Measurements from ENCODE around the gene SIRT6. TPM values are rescaled to one million over a fixed set of nuclear protein-coding genes. Genes with fewer than 3 reads are reported as not detected.

Gene SIRT6
- total RNA-seq, 1 donor from 2014 or later = 46.4 TPM

DNA sequence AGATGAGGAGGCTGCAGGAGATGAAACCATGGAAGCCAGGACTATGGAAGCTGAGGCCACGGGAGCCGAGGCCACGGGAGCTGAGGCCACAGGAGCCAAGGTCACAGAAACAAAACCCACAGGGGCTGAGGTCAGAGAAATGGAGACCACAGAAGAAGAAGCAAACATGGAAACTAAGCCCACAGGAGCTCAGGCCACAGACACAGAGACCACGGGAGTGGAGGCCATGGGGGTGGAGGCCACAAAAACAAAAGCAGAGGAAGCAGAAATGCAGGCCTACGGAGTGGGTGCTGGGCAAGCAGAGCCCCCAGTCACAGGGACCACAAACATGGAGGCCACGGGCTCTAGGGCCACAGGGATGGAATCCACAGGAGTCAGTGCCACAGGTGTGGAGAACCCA, 34.5 kb upstream of the SIRT6 start:
- Mint-ChIP-seq H3K9me3 (no peaks in the 10 kb centered on the region), H3K4me1 (ENCODE audit: low read depth) (peaks cover 6% of the 10 kb centered on the region), H3K27me3 (ENCODE audit: insufficient read depth) (no peaks in the 10 kb centered on the region), H3K4me3 (no peak overlapping the region), H3K36me3 (ENCODE audit: low read depth) (no peaks in the 10 kb centered on the region), H3K27ac (no peak overlapping the region)
- intact Hi-C loops (cut with micrococcal nuclease) = no loop called here
- no peak for DNase-seq (ENCODE audit: low spot score)

DNA sequence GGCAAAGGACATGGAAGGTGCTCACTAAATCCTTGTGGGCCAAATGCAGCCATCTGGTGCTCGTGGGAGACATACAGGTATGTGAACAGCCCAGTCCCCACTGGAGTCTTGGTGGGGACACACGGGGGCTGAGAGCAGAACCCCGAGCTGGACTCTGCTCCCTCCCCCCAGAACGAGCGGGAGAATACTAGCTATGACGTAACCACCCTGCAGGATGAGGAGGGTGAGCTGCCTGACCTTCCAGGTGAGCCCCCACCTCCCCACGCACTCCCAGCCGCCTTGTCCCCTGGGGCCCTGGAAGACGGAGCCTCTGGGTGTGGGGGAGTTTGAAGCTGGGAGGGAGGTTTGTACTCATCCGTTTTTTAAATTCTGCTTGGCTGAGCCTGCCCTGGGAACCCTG, 33.4 kb upstream of the SIRT6 start:
- Mint-ChIP-seq H3K27me3 (ENCODE audit: insufficient read depth) (no peaks in the 10 kb centered on the region), H3K4me3 (no peak overlapping the region), H3K9me3 (no peaks in the 10 kb centered on the region), H3K27ac (no peak overlapping the region), H3K36me3 (ENCODE audit: low read depth) (no peaks in the 10 kb centered on the region), H3K4me1 (ENCODE audit: low read depth) (peaks cover 6% of the 10 kb centered on the region)
- intact Hi-C loops (cut with micrococcal nuclease) = no loop called here
- no peak for DNase-seq (ENCODE audit: low spot score)

DNA sequence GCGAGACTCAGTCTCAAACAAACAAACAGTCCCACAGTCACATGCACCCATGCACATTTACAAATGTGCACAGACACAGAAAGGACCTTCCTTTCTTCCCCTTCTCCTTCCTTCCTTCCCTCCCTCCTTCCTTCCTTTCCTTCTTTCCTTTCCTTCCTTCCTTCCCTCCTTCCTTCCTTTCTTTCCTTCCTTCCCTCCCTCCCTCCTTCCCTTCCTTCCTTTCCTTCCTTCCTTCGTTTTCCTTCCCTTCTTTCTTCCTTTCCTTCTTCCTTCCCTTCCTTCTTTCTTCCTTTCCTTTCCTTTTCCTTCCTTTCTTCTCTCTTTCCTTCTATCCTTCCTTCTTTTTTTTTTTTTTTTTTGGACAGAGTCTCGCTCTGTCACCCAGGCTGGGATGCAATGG, 30.8 kb upstream of the SIRT6 start:
- H3K27ac Mint-ChIP-seq = no peak overlapping the region
- H3K36me3 Mint-ChIP-seq (ENCODE audit: low read depth) = no peaks in the 10 kb centered on the region
- no peaks in the 10 kb centered on the region for H3K27me3 Mint-ChIP-seq (ENCODE audit: insufficient read depth)
- peaks cover 6% of the 10 kb centered on the region for H3K4me1 Mint-ChIP-seq (ENCODE audit: low read depth)
- no peaks in the 10 kb centered on the region for H3K9me3 Mint-ChIP-seq
- intact Hi-C loops (cut with micrococcal nuclease) = no loop called here
- no peak for DNase-seq (ENCODE audit: low spot score)
- H3K4me3 Mint-ChIP-seq = no peak overlapping the region

DNA sequence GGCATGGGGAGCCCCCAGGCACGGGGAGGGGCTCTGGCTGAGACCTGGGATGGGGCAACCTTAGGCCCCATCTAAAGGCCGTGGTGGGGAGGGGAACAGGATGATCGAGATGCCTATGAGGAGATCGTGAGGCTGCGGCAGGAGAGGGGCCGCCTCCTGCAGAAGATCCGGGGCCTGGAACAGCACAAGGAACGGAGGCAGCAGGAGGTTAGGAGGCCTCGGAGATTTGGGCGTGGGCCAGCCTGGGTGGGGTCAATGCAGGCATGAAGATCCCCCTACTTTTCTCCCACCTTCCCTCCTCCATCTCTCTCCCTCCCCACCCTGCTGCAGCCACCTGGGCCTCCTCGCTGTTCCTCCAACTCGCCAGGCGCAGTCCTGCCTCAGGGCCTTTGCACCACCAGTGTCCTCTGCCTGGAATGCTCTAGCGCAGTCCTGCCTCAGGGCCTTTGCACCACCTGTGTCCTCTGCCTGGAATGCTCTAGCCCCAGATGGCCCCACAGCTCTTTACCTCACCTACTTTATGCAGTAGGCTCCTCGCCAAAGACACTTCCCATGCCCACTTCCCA, 27.9 kb upstream of the SIRT6 start:
- peaks cover 6% of the 10 kb centered on the region for H3K4me1 Mint-ChIP-seq (ENCODE audit: low read depth)
- peaks cover 2% of the 10 kb centered on the region for H3K27me3 Mint-ChIP-seq (ENCODE audit: insufficient read depth)
- intact Hi-C loops (cut with micrococcal nuclease) = no loop called here
- no peak for DNase-seq (ENCODE audit: low spot score)
- H3K9me3 Mint-ChIP-seq = no peaks in the 10 kb centered on the region
- H3K4me3 Mint-ChIP-seq = no peak overlapping the region
- H3K27ac Mint-ChIP-seq = no peak overlapping the region
- H3K36me3 Mint-ChIP-seq (ENCODE audit: low read depth) = no peaks in the 10 kb centered on the region

- no peaks in the 10 kb centered on the region for H3K36me3 Mint-ChIP-seq (ENCODE audit: low read depth)
- DNase-seq (ENCODE audit: low spot score) = no peak
- no peaks in the 10 kb centered on the region for H3K9me3 Mint-ChIP-seq
- H3K4me1 Mint-ChIP-seq (ENCODE audit: low read depth) = no peaks in the 10 kb centered on the region
- no peak overlapping the region for H3K27ac Mint-ChIP-seq
- no peak overlapping the region for H3K4me3 Mint-ChIP-seq
- H3K27me3 Mint-ChIP-seq (ENCODE audit: insufficient read depth) = peaks cover 6% of the 10 kb centered on the region
- intact Hi-C loops (cut with micrococcal nuclease) = no loop called here
Measured at GRCh38 chr19:4208385-4209094, 26.2 kb upstream of the SIRT6 start.

DNA sequence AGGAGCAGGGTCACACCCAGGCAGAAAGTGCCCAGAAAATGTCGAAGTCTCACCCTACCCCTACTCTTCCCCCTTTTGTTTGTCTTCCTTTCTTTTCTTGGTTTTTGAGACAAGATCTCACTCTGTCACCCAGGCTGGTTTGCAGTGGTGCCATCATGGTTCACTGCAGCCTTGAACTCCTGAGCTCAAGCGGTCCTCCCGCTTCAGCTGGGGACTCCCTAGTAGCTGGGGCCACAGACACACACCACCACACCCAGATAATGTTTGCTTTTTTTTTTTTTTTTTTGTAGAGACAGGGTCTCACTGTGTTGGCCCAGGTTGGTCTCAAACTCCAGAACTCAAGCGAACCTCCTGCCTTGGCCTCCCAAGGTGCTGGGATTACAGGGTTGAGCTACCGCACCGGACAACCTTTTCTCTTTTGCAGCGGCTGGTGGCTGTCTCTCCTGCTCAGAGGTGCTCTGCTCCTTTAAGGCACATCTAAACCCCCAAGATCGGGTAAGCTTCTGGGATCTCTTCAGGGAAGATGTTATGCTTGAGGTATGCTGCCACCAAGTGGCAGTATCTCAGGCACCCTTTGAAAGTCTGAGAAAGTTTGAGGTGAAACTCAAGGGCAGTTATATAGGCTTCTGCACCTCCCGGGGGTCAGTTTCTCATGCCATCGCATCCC, 24.6 kb upstream of the SIRT6 start:
- intact Hi-C loops (cut with micrococcal nuclease) = no loop called here
- no peaks in the 10 kb centered on the region for H3K4me1 Mint-ChIP-seq (ENCODE audit: low read depth)
- no peaks in the 10 kb centered on the region for H3K9me3 Mint-ChIP-seq
- peaks cover 6% of the 10 kb centered on the region for H3K27me3 Mint-ChIP-seq (ENCODE audit: insufficient read depth)
- no peak overlapping the region for H3K4me3 Mint-ChIP-seq
- H3K36me3 Mint-ChIP-seq (ENCODE audit: low read depth) = no peaks in the 10 kb centered on the region
- no peak overlapping the region for H3K27ac Mint-ChIP-seq
- DNase-seq (ENCODE audit: low spot score) = no peak

DNA sequence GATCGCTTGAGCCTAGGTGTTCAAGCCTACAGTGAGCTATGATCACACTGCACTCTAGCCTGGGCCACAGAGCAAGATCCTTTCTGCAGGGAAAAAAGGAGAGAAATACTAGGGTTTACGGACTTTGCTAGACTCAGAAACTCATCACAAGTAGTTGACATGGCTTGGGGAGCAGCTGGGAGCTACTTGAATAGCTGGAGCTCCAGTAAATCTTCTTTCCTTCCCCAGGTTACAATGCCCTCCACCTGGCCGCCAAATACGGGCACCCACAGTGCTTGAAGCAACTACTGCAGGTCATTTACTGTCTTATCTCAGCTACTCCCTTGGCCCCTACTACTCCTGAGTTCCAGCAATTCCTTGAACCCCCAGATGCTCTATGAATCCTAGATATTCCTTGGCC, 19.4 kb upstream of the SIRT6 start:
- H3K27ac Mint-ChIP-seq = no peak overlapping the region
- H3K4me3 Mint-ChIP-seq = no peak overlapping the region
- intact Hi-C loops (cut with micrococcal nuclease) = no loop called here
- peaks cover 18% of the 10 kb centered on the region for H3K27me3 Mint-ChIP-seq (ENCODE audit: insufficient read depth)
- H3K36me3 Mint-ChIP-seq (ENCODE audit: low read depth) = peaks cover 3% of the 10 kb centered on the region
- peaks cover 6% of the 10 kb centered on the region for H3K4me1 Mint-ChIP-seq (ENCODE audit: low read depth)
- no peak for DNase-seq (ENCODE audit: low spot score)
- H3K9me3 Mint-ChIP-seq = peaks cover 10% of the 10 kb centered on the region

GRCh38 chr19:4200940-4201542, 18.7 kb upstream of the SIRT6 start:
- H3K27me3 Mint-ChIP-seq (ENCODE audit: insufficient read depth) = peaks cover 18% of the 10 kb centered on the region
- H3K4me1 Mint-ChIP-seq (ENCODE audit: low read depth) = peaks cover 6% of the 10 kb centered on the region
- intact Hi-C loops (cut with micrococcal nuclease) = no loop called here

DNA sequence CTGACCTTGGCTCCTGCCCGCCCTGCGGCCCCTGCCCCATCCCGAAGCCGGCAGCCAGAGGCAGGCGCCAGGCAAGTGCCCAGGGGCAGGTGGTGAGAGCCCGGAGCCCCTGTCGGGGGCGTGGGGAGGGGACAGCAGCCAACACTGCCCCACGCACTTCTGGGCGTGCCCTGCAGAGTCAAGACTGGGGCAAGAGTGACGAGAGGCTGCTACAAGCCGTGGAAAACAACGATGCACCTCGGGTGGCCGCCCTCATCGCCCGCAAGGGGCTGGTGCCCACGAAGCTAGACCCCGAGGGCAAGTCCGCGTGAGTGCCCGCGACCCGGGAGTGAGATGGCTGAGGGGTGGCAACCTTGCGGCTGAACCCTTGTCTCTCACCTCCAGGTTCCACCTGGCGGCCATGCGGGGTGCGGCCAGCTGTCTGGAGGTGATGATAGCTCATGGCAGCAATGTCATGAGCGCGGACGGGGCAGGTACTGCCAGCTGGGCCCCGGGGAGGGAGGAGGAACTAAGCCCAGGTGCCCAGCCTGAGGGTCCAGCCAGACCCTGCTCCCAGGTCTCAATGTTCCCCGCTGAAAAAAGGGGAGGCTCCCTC, 17.4 kb upstream of the SIRT6 start:
- intact Hi-C loops (cut with micrococcal nuclease) = no loop called here
- peaks cover 3% of the 10 kb centered on the region for H3K36me3 Mint-ChIP-seq (ENCODE audit: low read depth)

More at GRCh38 chr19:4200940-4201542, 18.7 kb upstream of the SIRT6 start:
- DNase-seq (ENCODE audit: low spot score) = no peak
- peaks cover 10% of the 10 kb centered on the region for H3K9me3 Mint-ChIP-seq
- H3K27ac Mint-ChIP-seq = no peak overlapping the region
- peaks cover 3% of the 10 kb centered on the region for H3K36me3 Mint-ChIP-seq (ENCODE audit: low read depth)
- no peak overlapping the region for H3K4me3 Mint-ChIP-seq

GRCh38 chr19:4198467-4199126, 16.2 kb upstream of the SIRT6 start:
- peaks cover 17% of the 10 kb centered on the region for H3K27me3 Mint-ChIP-seq (ENCODE audit: insufficient read depth)
- no peak overlapping the region for H3K4me3 Mint-ChIP-seq
- H3K9me3 Mint-ChIP-seq = peaks cover 10% of the 10 kb centered on the region
- no peak overlapping the region for H3K27ac Mint-ChIP-seq
- no peak for DNase-seq (ENCODE audit: low spot score)
- peaks cover 6% of the 10 kb centered on the region for H3K4me1 Mint-ChIP-seq (ENCODE audit: low read depth)
- intact Hi-C loops (cut with micrococcal nuclease) = no loop called here
- H3K36me3 Mint-ChIP-seq (ENCODE audit: low read depth) = peaks cover 3% of the 10 kb centered on the region

More for the DNA sequence above, 17.4 kb upstream of the SIRT6 start:
- Mint-ChIP-seq H3K27ac (no peak overlapping the region), H3K4me1 (ENCODE audit: low read depth) (peaks cover 6% of the 10 kb centered on the region), H3K27me3 (ENCODE audit: insufficient read depth) (peaks cover 20% of the 10 kb centered on the region), H3K9me3 (peaks cover 10% of the 10 kb centered on the region), H3K4me3 (no peak overlapping the region)
- no peak for DNase-seq (ENCODE audit: low spot score)

DNA sequence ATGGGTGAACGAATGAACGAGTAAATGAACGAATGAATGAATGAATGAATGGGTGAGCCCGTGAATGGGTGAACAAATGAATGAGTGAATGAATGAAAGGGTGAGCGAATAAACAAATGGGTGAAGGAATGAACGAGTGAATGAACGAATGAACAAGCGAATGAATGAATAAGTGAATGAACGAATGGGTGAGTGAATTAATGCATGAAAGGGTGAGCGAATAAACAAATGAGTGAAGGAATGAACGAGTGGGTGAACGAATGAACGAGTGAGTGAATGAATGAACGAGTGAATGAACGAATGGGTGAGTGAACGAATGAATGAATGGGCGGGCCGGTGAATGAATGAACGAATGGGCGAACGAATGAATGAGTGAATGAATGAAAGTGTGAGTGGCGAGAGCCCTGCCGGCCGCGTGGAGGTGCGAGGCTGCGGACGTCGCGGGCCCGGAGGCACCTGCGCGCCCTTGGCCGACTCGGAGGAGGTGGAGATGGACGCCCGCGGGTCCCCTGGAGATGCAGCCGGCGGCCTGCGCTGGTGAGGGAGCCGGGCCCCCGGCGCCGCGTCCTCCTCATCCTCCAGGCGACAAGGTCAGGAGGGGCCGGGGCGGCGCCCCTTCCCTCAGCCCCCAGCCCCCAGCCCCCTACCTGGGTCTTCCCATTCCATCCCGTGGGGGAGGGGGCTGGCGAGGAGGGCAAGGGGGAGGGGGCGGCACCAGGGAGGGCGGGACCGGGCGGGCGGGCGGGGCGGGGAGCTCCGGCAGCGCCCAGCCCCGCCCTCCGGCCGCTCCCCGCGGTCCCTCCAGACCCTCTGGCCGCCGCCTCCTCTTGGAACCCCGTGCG, 15.5 kb upstream of the SIRT6 start:
- Mint-ChIP-seq H3K4me1 (ENCODE audit: low read depth) (peaks cover 6% of the 10 kb centered on the region), H3K36me3 (ENCODE audit: low read depth) (peaks cover 3% of the 10 kb centered on the region), H3K9me3 (peaks cover 10% of the 10 kb centered on the region), H3K27ac (peak overlapping the region; percentile 55), H3K27me3 (ENCODE audit: insufficient read depth) (peaks cover 17% of the 10 kb centered on the region), H3K4me3 (no peak overlapping the region)
- intact Hi-C loops (cut with micrococcal nuclease) = no loop called here
- no peak for DNase-seq (ENCODE audit: low spot score)

GRCh38 chr19:4197228-4197624, 14.9 kb upstream of the SIRT6 start:
- H3K27me3 Mint-ChIP-seq (ENCODE audit: insufficient read depth) = peaks cover 17% of the 10 kb centered on the region
- H3K27ac Mint-ChIP-seq = peak overlapping the region; percentile 21
- H3K4me3 Mint-ChIP-seq = no peak overlapping the region
- intact Hi-C loops (cut with micrococcal nuclease) = no loop called here
- H3K9me3 Mint-ChIP-seq = peaks cover 10% of the 10 kb centered on the region
- DNase-seq (ENCODE audit: low spot score) = no peak
- H3K4me1 Mint-ChIP-seq (ENCODE audit: low read depth) = peaks cover 6% of the 10 kb centered on the region
- H3K36me3 Mint-ChIP-seq (ENCODE audit: low read depth) = peaks cover 3% of the 10 kb centered on the region
